RCC 7860 (cell line): ENCODE measurements around the gene PPIL1.

Experiments
- DNase-seq: peaks from one replicate; pipeline ENCODE4 v3.0.0-alpha.2; 2015; ENCODE audit warnings: low spot score
- FAIRE-seq: peaks from 2 replicates; lab custom pipeline; 2012; peaks lifted over from hg19 to GRCh38; lab: Jason Lieb, UNC

PPIL1 gene

DNA sequence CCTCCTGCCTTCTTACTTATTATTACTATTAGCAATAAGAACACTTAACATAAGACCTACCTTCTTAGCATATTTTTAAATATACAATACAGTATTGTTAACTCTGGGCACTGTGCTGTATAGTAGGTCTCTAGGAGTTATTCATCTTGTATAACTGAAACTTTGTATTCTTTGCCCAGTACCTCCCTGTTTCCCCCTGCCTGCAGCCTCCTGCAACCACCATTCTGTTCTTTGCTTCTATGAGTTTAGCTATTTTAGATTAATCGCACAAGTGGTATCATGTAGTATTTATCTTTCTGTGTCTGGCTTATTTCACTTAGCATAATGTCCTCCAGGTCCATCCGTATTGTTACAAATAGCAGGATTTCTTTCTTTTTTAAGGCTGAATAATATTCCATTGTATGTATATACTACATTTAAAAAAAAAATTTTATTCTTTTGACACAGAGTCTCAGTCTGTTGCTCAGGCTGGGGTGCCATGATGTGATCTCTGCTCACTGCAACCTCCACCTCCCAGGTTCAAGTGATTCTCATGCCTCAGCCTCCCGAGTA is 15.6 kb upstream of the PPIL1 start:
- no peak for DNase-seq
- FAIRE-seq = no peak

DNA sequence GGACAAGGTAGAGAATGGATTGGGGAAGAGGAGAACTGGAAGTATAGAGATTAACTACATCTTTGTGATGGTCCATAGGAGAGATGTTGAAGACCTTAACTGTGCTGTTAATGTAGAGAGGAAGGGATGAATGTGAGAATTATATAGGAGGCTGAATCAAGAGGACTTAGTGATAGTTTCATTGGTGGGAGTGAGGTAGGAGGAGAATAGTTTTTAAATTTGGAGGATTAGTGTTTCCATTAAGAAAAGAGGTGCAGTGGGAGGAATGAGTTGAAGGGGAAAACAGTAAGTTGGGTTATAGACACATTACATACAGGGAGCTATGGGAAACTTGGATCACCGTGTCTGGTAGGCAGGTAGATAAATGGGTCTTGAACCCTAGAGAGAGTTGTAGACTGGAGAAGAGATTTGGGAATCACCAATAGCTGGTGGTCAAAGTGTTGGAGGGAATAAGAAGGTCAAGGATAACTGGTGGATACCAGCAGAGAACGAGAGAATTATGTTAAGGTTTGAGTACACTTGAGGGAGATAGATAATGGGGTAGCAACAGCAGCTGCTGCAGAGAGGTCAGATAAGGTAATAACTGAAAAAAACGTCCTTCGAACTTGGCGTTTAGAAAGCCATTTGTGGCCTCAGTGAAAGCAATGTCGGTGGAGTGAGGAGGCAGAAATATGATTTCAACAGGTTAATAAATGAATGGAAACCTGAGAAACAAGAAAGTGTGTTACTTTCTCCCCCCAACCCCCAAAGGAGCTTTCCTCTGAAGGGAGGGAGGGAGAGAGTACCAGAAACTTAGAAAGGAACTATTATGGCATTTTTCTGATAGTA is 14.3 kb upstream of the PPIL1 start:
- FAIRE-seq = no peak
- DNase-seq = no peak

DNA sequence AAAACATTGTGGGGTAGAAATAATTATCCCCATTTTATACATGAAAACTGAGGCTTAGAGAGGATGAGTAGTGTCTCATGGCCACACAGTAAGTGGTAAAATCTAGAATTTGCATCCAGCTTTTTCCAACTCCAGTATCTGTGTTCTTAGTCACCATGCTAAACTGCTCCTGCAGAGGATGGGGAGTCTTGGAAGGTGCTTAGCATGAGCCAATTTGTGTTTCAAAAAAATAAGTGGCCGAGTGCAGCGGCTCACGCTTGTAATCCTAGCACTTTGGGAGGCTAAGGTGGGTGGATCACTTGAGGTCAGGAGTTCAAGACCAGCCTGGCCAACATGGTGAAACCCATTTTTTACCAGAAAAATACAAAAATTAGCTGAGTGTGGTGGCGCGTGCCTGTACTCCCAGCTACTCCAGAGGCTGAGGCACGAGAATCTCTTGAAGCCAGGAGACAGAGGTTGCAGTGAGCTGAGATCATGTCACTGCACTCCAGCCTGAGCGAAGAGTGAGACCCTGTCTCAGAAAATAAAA is 13.6 kb upstream of the PPIL1 start:
- FAIRE-seq = no peak
- no peak for DNase-seq

DNA sequence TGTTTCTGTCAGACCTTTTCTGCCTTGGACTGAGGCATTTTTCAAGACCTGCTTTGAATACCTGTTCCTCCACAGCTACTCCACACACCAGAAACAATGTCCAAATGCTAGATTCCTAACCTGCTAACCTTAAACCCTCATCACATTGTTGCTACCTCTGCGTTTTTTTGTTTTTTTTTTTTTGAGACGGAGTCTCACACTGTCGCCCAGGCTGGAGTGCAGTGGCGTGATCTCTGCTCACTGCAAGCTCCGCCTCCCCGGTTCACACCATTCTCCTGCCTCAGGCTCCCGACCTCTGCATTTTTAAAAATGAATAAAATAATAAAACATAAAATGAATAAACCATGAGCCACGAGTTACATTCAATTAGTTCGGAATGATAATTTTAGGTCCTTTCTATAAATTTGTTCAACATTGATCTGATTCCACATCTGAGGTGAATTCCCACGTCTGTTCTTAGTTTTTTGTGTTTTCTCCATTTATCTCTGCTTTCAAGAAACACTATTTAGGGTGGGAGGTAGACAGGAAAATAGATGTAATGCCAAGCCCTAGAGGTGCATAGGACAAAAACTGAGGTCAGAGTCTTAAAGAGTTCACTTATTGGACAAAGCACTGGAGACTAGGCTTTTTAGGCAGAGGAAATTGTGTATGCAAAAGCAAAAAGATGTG is 12.5 kb upstream of the PPIL1 start:
- no peak for DNase-seq
- FAIRE-seq = no peak

DNA sequence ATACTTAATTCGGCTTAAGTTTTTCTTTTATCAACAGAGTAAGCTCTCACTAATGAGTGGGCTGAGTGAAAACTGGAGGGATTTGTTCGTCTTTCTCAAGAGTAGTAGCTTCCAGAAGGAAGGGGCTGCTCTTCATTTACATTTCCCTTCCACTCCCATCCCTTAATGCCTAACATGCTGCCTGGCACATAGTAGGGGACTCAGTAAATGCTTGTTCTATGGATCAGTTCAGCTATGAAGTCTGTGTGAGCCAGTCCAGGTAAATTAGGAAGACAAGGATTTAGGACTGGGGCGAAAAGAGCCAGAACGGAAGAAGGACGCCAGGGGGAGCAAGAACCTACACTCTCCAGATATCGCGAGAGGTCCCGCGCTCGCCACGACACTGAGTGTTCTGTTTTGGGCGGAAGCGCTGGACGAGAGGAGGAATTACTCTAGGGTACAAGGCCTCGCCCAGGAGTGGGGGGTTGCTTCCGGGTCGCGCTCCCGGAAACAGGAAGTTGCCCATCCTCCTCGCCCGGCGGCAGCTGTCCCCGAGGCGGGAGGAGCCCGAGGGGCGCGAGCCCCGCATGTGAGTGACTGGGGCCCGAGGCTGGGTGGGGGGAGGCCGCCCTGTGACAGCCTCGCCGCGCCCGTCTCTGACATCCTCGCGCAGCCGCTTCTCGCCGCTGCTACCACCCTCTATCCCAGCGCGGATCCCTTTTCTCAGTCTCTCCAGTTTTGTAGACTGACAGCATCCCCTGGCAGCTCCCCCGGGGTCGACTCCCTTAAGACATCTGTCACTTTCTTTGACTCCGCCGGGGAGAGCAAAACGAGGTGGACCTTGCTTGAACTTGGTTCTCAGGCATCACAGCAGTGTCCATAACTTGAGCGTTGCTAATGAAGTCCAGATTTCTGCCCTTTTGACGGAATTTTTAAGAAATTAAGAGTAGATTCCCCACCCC is 11.1 kb upstream of the PPIL1 start, which contains the start of gene C6orf89:
Gene C6orf89 (plus strand): TSS at position 492 of the 941 bp plus-strand sequence. CDS start 13,493 bp downstream, outside the sequence.
- peak; percentile 93 for DNase-seq
- peak; percentile 66 for FAIRE-seq

DNA sequence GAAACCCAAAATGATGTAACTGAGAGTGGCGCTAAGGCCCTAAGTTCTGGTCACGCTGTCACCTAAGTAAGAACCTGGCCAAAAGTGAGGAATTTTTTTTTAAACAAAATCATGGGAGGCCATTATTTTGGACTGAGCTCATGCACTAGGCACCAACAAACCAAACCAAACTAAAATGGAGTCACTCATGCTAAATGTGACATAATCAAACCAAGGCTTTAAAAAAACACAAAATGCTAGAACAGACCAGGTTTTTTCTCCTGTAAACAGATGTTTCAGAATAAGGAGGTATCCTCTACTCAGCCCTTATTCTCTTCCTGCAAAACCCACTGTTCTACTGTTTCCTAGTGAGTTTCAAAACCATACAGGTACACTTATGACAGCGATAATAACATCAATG is 10.0 kb upstream of the PPIL1 start:
- FAIRE-seq (no peak), DNase-seq (no peak)

DNA sequence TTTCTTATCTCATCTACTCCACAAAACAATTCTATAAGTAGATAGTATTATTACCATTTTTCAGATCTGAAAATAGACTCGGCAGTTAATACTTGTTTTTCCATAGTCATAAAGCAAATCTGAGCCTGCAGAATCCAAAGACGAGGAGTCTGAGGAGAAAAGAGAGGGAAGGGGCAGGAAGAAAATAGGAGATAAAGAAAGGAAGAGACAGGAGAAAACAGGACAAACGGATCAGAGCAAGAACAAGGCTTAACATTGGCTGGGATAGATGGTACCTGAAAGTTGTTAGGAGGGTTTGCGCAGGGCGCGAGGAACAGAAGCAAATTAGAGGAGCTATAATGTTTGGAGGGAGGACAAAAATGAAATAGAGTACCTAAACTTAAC is 639 bp upstream of the PPIL1 start:
- FAIRE-seq (no peak), DNase-seq (no peak)

DNA sequence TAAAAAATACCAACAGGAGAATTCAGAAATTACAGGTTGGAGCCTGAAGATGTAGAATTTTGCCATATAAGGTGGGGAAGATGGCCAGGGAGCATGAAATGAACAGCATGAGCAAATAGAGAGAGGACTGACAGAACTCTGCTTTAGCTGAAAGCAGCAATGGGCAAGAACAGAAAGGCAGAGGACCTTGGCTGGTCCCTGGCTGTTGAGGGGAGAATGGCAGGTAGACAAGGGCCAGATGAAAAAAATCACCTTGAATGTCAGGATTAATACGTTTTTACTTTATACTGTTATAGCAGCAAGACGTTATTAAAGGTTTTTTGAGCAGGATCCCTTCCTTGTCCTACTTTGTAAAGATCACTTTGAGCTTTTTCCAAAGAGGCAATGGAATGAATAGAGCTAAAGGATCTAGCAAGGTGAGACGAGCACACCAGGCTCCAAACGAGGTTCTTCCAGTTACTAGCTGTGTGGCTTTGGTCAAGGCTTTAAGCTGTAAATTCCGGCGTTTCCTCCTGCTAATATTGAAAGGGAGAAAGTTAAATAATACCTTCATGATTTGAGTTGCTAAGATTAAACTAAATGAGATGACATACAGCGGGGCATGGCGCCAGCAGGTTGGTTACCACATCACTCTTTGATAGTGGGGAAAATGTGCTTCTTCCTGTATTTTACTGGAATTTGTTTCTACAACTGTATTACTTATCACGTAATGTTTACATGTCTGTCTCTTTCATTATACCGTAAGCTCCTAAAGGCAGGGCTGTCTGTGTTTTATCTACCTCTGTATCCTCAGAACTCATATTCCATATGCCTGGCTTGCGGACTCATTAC is 776 bp downstream of the PPIL1 start:
- no peak for DNase-seq
- FAIRE-seq = no peak

DNA sequence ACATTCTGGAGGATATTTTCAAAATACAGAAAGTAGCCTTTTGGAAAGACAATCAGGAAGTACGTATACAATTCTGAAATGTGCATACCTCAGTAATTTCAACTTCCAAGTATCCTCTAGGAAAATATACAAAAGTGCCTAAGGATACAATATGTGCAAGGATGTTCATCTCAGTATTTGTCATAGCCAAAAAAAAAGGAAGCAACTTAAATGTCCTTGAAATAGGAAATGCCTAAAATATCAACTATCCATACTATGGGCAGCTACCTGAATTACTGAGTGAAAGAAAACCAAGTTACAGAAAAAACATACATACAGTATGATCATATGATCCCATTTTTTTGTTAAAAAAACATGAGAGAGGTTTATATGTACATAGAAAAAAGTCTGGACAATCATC is 1.5 kb downstream of the PPIL1 start:
- no peak for DNase-seq
- FAIRE-seq = no peak

DNA sequence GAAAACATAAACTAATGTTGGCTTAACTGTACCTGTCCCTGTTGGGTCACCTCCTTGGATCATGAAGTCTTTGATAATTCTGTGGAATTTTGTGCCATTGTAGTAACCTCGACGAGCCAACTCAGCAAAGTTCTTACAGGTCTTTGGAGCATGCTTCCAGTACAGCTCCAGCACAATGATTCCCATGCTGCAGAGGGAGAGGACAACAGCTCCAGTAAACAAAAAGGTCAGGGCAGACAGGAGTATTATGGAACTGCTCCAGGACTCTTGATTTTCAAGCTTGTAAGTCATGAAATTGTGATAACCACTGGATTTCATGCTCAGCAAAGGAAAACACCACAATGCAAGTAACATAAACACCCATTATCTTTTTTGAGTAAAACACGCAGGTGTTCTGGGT is 2.9 kb downstream of the PPIL1 start:
- DNase-seq = no peak
- no peak for FAIRE-seq

DNA sequence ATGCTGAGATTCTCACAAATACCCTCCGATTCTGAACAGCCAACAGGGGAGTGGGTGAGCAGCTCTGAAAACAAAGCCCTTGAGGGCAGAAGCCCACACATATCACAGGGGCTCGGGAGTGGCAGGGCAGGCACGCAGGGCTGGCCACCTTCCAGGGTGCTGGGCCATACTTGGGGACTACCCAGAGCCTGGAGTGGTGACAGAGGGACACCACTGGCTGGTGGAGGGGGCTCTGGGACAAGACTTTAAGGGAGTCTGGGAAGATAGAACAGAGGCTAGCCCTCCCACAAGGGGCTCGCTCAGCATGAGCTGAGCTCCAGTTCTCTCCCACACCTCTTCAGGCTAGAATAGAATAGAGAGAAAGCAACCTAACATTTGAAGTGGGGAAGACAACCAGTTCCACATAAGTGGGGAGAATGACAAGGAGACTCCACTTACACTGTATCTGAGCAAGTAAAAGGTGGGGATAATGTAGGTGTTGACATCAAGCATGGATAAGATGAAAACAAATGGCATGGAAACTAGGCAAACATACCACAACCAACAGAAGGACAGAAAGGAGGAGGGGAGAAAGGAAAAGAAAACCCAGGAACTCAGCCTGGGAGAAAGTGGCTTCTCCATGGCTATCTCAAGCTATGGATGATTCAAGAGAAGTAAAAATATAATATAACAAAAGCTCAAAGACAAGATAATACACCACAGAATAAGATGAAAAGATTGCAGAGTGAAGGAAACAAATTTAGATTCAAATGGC is 7.0 kb downstream of the PPIL1 start:
- no peak for FAIRE-seq
- no peak for DNase-seq

DNA sequence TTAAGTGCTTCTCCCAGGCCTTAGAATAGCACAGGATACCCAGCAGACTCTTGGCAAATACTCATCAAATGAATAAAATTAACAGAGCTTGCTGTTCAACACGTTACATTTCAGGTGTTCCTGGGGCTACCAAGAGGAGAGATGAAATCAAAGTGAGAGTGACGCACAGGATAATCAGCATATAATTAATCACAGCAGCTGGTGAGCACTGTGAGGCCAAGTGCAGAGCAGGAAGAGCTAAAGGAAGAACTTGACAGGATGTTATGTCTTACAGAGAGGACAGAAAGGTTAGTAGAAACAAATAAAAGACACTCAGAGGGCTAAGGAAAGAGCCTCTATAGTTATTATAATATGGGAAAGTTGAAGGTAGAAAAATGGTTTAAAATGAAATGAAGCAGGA is 8.8 kb downstream of the PPIL1 start:
- DNase-seq = no peak
- no peak for FAIRE-seq

DNA sequence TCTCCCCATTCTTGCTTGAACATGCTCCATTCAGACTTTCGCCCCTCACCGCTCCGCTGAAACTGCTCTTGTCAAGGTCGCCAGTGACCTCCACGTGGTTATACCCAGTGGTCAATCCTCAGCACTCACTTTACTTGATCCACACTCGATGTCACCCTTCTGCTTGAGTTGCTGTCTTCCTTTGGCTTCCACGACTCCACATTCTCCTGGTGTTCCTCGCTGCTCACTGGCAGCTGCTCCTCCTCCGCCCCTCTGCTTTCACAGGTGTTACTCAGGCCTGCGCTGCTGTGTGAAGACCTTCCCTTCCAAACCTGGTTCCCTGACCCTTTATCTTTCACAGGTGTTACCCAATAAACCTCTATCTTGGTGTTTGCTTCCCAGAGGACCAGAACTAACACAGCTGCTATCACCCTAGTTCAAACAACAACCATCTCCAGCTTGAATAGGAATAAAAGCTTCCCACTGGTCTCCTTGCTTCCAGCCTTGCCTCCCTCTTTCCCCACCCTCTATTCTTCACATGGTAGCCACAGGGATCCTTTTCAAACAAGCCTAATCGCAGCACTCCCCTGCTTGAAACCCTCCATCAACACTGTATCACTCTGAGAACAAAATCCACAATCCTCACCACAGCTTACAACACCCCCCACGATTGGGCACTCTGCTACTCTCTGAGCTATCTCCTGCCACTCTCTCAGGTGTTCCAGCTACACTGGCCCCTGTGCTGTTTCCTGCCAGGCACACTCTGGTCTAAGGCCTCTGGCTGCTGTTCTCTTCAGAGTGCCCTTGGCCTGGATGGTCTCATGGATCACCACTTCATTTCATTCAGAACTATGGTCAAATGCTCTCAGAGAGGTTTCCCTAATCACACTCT is 10.7 kb downstream of the PPIL1 start:
- DNase-seq = no peak
- no peak for FAIRE-seq

DNA sequence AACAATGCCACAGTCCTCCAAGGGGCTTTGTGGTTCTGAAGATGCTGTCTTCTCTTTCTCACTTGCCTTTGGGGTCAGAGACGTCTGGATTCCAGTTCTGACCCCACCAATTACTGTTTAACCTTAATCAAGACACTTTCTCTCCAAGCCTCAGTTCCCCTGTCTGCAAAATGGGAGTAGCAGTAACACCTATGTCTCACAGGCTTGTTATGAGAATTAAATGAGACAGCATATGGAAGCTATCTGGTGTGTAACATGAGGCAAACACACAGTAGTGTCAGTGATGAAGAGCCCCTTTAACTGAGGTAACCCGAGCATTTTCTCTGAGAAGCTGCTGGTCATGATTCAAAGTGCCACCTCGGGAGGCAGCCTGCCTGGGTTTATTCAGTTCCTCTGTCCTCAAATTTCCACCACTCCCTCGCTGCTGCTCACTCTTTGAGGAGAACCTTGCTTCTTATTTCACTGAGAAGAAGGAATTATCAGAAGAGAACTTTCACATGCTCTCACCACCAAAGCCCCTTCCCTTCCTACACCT is 11.7 kb downstream of the PPIL1 start:
- no peak for DNase-seq
- FAIRE-seq = no peak

DNA sequence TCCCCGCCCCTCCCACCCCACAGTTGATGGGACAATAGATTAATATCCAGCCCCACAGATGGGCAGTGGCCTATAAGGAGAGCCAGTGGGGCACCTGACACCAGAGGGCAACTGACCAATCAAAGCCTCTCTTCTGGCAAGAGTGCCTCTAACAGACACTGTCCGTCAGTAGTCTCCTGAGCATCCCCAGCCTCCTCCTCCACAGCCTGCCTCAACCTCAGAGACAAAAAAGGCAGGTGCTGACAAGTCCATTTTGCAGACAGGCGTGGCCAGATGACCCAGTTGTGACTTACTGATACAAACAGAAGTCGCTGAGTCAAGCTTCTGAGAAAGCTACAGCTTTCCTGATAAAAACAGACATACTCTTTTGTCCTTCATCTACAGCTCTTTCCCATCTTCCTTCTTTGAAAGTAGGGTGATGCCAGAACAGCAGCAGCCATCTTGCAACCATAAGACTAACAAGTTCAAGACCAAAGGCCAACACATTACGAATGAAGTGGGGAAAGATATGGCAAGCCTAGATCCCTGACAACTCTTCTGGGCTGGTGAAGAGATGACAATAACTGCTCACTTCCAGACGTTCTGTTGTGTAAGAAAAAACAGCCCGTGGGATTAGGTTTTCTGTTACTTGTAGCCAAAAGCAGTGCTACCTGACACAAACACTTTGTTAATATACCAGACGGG is 12.3 kb downstream of the PPIL1 start:
- FAIRE-seq (no peak), DNase-seq (no peak)

DNA sequence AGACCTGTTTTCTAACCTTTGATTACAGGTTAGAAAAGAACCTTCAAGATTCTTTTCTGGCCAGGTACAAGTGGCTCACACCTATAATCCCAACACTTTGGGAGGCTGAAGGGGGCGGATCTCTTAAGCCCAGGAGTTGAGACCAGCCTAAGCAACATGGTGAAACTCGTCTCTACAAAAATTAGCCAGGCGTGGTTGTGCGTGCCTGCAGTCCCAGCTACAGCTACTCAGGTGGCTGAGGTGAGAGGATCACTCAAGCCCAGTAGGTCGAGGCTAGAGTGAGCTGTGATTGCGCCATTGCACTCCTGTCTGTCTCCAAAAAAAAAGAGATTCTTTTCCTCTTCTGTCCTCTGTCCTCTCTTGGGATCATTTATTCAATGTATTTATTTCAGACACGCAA is 14.5 kb downstream of the PPIL1 start:
- DNase-seq (no peak), FAIRE-seq (no peak)

DNA sequence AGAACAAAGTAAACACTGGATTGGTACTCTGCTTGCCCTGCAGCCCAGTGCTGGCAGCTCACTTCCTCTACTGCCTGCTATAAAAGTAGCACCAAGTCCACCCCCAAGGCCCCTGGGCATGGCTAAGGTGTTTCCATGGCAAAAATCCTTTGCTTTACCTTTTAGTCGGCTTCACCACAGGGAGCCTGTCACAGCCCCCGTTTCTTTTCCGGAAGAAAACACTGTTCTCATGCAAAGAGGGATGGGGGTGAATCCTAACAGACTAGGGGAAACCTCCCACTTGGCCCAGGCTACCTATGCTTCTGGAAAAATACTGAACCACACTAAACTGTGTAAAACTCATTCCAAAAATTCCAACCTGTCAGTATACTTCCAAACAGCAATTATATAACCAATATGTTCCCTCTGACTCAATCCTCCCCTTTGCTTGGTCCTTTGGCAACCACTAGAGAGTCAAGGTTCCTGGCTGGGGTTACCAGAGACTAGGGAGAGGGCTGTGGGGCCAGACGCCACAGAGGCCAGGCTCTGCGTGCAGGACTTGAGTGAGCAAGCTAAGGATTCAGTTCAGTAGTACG is 16.1 kb downstream of the PPIL1 start:
- no peak for DNase-seq
- no peak for FAIRE-seq
